Measurements from ENCODE around the gene PHACTR4.
"Not testable (repeated sequence)": the region's sequence is repeated elsewhere in the genome, so short reads cannot be mapped to it uniquely, and the experiment has no call there.

- not testable (repeated sequence) for TF ChIP-seq CTCF, POLR2A (IDR thresholded peaks at IDR 0.05)
Measured at GRCh38 chr1:28375598-28375997, 6.1 kb downstream of the PHACTR4 start.
